Measurements from ENCODE around the gene TMA7B. TPM values are rescaled to one million over a fixed set of nuclear protein-coding genes. Genes with fewer than 3 reads are reported as not detected.

The TMA7B gene
- total RNA-seq, 2 donors from 2014 or later = 2.4 to 2.5 TPM

GRCh38 chr22:40000171-40000570, 40.0 kb downstream of the TMA7B start:
- ATAC-seq = no peak
- no peak for DNase-seq (ENCODE audit: low spot score in 2 of 2)
- Mint-ChIP-seq H3K36me3 (no peaks in the 10 kb centered on the region), H3K27ac (no peak overlapping the region), H3K9me3 (no peaks in the 10 kb centered on the region)

DNA sequence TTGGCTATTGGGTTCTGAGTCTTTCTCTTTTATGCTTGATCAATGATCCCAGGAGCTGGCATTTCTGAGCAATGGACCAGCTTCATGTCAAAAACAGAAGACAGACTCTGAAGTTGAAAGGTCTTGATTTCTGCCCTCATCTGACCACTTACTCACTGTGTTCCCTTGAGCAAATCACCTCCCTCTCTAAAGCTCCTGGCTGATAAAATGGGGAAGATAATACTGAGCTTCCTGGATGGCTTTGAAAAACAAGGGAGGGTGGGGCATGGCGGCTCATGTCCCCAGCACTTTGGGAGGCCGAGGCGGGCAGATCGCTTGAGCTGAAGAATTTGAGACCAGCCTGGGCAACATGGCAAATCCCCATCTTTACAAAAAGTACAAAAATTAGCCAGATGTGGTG, 40.9 kb downstream of the TMA7B start:
- Mint-ChIP-seq H3K9me3 (no peaks in the 10 kb centered on the region), H3K36me3 (no peaks in the 10 kb centered on the region), H3K27ac (no peak overlapping the region)
- DNase-seq (ENCODE audit: low spot score in 2 of 2) (no peak), ATAC-seq (no peak)

GRCh38 chr22:40001800-40002577, 41.8 kb downstream of the TMA7B start:
- no peaks in the 10 kb centered on the region for H3K36me3 Mint-ChIP-seq
- H3K9me3 Mint-ChIP-seq = no peaks in the 10 kb centered on the region
- H3K27ac Mint-ChIP-seq = no peak overlapping the region
- DNase-seq (ENCODE audit: low spot score in 2 of 2) (no peak), ATAC-seq (no peak)

DNA sequence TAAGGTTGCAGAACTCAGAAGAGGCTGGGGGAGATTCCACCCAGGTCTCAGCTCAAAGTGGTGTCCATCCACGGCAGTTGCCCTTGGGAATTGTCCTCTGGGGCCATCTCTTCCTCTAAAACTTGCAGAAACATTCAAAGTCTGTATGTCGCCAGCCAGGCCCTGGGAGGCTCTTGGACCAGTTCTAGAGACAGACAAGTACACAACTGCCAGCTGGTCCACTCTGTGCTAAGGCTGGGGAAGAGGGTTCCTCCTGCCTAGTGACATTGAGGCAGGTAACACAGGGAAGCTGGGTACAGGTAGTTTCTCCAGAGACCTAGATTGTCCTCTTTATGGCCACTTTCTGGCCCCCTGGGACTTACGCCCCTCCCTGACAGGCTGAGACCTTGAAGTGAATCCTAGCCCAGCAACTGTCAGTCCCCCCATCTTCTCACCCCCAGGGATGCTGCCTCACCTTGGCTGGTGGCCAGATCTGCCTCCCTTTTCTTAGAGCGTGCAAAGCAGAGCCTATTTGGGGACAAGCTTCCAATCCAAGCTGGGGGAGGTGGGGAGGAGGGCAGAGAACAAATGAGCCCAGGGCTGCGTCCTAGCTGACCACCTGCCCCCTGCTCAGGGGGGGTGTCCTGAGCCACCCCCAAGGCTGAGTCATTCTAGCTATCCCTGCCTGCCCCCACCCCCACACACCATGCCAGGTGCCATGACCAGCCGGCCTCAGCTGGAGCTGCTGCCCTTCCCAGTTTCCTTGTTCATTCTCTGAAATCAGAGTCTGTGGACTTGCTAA, 42.9 kb downstream of the TMA7B start:
- DNase-seq (ENCODE audit: low spot score in 2 of 2) (no peak), ATAC-seq (no peak)
- Mint-ChIP-seq H3K36me3 (no peaks in the 10 kb centered on the region), H3K27ac (no peak overlapping the region), H3K9me3 (no peaks in the 10 kb centered on the region)

- Mint-ChIP-seq H3K9me3 (no peaks in the 10 kb centered on the region), H3K27ac (no peak overlapping the region), H3K36me3 (no peaks in the 10 kb centered on the region)
- DNase-seq (ENCODE audit: low spot score in 2 of 2) = no peak
- ATAC-seq = no peak
Observed at GRCh38 chr22:40004836-40005235, 44.6 kb downstream of the TMA7B start.

DNA sequence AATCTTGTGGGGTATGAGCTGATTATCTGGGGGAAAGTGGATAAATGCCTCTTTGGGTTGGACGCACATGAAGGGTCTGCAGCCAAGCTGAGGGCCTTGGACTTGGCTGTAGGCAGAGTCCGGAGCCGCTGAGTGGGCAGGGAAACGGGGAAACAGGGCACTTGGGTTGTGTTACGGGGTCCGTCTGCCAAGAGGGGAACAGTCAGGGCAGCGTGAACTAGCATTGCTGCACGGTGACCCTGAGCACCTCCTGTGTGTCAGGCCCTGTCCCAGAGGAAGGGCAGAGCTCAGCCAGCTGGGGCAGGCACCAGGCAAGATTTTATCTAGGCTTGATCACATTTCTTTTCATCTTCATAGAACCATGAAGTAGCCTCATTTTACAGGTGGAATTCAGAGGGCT, 46.4 kb downstream of the TMA7B start:
- no peak for ATAC-seq
- Mint-ChIP-seq H3K9me3 (no peaks in the 10 kb centered on the region), H3K36me3 (no peaks in the 10 kb centered on the region)

DNA sequence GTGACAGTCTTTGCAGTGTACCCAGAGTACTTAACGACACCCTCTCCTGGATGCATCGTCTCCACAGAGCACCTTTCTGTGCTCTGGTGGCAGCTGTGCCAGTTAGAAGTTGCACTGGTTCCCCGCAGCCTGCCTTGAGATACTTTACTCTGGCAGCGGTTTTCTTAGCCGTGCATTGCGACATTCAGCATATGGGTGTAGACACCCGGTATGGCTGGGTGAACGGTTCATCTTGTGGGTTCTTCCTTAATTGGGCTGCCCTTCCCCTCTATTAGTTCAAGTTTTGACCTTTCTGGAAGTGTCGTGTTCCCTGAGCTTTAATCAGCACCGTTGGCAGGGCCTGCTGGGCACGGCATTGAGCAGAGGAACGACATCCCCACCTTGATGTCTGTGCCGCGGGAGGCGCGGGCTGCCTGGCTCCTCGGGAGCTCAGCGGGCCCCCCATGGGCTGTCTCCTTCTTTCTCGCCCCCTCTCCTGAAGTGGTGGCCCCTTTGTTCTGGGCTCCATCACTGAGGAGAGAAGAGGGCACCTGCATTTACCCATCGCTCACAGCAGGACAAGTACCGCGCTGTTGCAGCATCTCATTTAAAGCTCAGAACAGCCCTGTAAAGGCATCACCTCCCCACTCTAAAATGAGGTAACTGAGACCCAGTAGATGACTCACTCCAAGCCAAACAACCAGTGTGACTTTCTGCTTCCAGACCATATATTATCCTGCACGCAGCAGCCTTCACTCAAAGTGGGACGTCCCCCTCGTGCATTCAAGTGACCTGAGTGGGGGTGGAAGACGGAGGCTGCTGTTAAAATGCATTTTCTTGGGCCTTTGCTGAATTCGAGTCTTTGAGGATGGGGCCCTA, 47.9 kb downstream of the TMA7B start:
- Mint-ChIP-seq H3K27ac (peak overlapping the region in 1 of 2 donors; percentile 76), H3K9me3 (no peaks in the 10 kb centered on the region), H3K36me3 (no peaks in the 10 kb centered on the region)
- no peak for DNase-seq (ENCODE audit: low spot score in 2 of 2)
- peak in 1 of 2 donors; percentile 49 for ATAC-seq

More for the DNA sequence above, 46.4 kb downstream of the TMA7B start:
- no peak for DNase-seq (ENCODE audit: low spot score in 2 of 2)
- no peak overlapping the region for H3K27ac Mint-ChIP-seq

- H3K9me3 Mint-ChIP-seq = no peaks in the 10 kb centered on the region
- peak overlapping the region in 1 of 2 donors; percentile 74 for H3K27ac Mint-ChIP-seq
- ATAC-seq = no peak
- DNase-seq (ENCODE audit: low spot score in 2 of 2) = no peak
- H3K36me3 Mint-ChIP-seq = no peaks in the 10 kb centered on the region
Observed at GRCh38 chr22:40008726-40009291, 48.6 kb downstream of the TMA7B start.

DNA sequence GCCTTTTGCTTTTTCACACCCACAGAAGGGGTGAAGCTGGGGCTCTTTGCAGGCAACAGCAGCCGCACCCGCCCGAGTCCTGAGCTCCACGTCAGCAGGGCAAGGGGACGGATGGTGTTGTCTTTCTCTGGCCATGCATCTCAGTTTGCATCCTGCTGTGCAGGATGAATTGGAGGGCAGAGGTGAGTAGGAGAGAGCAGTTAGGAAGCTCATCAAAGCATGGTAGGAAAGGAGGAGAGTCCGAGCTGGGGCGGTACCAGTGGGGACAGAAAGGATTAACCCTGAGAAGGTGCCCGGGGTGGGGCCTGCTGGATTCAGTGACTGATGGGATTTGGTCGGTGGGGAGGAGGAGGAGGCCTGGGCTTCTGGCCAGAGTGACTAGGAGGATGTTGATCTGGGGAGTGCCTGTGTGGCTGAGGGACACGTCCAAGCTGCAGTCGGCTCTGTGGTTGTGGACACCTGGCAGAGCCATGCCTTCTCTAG, 49.1 kb downstream of the TMA7B start:
- no peak for DNase-seq (ENCODE audit: low spot score in 2 of 2)
- ATAC-seq = peak; percentile 26 to 52
- Mint-ChIP-seq H3K36me3 (no peaks in the 10 kb centered on the region), H3K27ac (peak overlapping the region in 1 of 2 donors; percentile 74), H3K9me3 (no peaks in the 10 kb centered on the region)

DNA sequence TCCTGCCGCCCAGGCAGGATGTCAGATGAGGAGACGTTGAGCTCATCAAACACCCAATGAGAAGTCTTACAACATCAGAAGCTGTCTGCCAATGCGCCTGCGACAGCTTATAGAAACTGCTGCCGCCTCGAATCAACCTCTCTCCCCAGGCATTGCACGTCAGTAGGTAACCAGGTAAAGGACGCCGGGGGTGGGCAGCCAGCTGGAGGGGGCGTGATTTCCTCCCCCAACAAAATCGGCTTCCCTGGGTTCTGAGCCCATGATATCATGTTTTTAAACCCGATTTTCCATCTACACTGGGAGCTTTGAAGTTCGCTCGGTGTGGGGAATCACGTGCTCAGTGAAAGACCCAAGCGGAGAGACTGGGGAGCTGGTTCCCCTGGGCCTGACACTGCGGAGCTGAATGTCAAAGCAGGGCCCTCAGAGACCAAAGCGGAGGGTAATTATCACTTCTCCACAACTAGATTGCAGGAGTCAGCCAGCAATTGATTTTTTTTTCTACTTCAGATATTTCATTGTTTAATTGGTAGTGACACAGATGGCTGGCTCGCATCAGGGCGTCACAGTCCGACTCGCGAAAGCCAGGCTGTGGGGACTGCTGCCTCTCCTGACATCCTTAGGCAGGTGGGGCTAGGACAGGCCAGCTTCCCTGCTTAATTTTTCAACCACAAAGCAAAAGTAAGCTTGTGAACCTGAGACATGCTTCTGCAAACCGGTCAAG, 49.9 kb downstream of the TMA7B start:
- Mint-ChIP-seq H3K27ac (peak overlapping the region; percentile 18 to 74), H3K36me3 (no peaks in the 10 kb centered on the region), H3K9me3 (no peaks in the 10 kb centered on the region)
- ATAC-seq = peak; percentile 82 to 87
- DNase-seq (ENCODE audit: low spot score in 2 of 2) = no peak

DNA sequence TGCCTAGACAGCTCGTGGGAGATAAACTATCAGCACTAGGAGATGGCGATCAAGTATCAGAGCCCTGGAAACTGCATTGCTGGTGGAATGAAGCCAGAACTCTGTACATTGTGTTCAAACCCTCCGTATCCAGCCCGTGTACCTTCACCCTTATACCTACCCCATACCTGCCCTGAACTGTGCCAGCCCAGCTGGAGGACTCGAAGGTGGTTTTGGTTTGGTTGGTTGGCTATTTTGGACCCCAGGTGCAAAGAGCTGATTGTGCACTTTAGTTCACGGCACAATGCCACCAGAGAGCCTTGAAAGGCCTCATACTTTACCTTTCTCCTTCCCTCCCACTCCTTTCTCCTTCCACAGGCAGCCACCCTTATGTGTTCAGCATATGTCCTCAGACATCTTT, 50.5 kb downstream of the TMA7B start:
- ATAC-seq (no peak), DNase-seq (ENCODE audit: low spot score in 2 of 2) (no peak)
- Mint-ChIP-seq H3K36me3 (no peaks in the 10 kb centered on the region), H3K9me3 (no peaks in the 10 kb centered on the region), H3K27ac (peak overlapping the region in 1 of 2 donors; percentile 74)

Other genes starting within 250 kb of the TMA7B start
- 1 to 10 TPM in 1 of 2 donors, under 1 TPM in 1; 0.31 to 1.5 TPM for gene ENTHD1, start 66.6 kb upstream of the TMA7B start, total RNA-seq
- 10 to 100 TPM; 42.4 to 54.6 TPM for gene GRAP2, start 59.3 kb upstream of the TMA7B start, total RNA-seq
- gene FAM83F, start 34.6 kb downstream of the TMA7B start, total RNA-seq = 1 to 10 TPM; 1.1 TPM
- gene TNRC6B, start 217.5 kb downstream of the TMA7B start, total RNA-seq = 10 to 100 TPM; 57.7 to 63.2 TPM

All from activated naive CD4-positive, alpha-beta T cell treated with anti-CD3 and anti-CD28 coated beads, Interleukin-2, amount 50 U/mL, for 72 hours (primary cell).